GM21786 (cell line): Measurements from ENCODE around the gene SLC51A.
"Not testable (repeated sequence)": the region's sequence is repeated elsewhere in the genome, so short reads cannot be mapped to it uniquely, and the experiment has no call there.

ENCODE experiments used
- ATAC-seq: cut with Tn5 transposase; IDR thresholded peaks from one replicate; pipeline ENCODE4 v1.9.1; 2021; ENCODE audit not compliant: unreplicated experiment

The SLC51A gene

GRCh38 chr3:196238612-196239560 lies 22.6 kb downstream of the SLC51A start:
- no peak for ATAC-seq

- no peak for ATAC-seq
Measured at GRCh38 chr3:196240424-196240823, 24.1 kb downstream of the SLC51A start.

- no peak for ATAC-seq
Measured at GRCh38 chr3:196241704-196242103, 25.4 kb downstream of the SLC51A start.

- not testable (repeated sequence) for ATAC-seq
Measured at GRCh38 chr3:196244166-196244565, 27.8 kb downstream of the SLC51A start.

GRCh38 chr3:196246612-196247308 lies 30.4 kb downstream of the SLC51A start:
- no peak for ATAC-seq

DNA sequence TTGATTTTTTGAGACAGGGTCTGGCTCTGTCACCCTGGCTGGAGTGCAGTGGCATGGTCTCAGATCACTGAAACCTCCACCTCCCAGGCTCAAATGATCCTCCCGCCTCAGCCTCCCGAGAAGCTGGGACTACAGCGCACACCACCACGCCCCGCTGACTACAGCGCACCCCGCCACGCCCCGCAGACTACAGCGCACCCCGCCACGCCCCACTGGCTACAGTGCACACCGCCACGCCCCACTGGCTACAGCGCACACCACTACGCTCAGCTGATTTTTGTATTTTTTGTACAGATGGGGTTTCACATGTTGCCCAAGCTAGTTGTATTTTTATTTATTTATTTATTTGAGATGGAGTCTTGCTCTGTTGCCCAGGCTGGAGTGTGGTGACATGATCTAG lies 35.6 kb downstream of the SLC51A start:
- ATAC-seq, result no peak

DNA sequence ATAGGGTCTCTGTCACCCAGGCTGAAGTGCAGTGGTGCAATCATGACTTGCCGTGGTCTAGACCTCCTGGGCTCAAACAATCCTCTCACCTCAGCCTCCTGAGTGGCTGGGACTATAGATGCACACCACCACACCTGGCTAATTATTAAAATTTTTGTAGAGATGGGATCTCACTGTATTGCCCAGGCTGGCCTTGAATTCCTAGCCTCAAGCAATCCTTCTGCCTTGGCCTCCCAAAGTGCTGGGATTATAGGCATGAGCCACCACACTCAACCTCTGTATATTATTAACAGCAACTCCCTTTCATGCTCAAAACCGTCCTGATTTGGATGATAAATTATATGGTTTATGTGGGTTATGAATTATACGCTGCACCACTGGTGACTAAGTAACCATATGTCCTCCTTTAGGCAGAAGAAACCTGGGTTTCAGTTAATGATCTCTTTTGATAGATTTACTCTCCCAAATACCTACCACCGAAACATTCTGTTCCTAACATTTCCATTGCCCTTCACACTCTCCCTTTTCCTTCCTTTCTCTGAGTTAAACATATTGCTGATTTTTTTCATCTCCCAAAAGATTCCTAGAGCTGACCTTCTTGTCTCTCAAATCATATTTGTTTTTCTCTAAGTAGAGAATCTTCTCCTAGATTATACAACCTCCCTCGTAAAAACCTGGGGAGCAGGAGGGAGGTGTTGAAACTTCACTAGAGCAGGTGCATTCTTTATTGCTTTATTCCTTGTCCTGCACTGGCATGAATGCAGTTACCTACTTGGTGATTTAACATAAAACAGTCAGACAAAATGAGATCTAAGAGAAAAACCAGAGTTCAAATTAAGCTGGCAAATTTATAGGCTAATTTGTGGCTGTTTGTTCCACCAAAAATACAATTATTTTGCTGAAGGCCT lies 38.3 kb downstream of the SLC51A start:
- no peak for ATAC-seq

GRCh38 chr3:196255776-196256175 lies 39.4 kb downstream of the SLC51A start:
- ATAC-seq, result no peak

DNA sequence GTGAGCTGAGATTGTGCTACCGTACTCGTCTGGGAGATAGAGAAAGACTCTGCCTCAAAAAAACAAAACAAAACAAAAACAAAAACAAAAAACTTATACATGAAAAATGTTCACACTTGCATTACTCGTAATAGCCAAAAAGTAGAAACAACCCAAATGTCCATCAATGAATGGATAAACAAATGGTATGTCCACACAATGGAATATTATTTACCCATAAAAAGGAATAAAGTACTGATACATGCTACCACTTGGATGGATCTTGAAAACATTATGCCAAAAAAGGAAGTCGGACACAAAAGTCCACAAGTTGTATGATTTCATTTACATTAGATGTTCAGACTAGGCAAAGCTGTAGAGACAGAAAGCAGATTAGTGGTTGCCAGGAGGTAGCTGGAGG lies 44.5 kb downstream of the SLC51A start:
- no peak for ATAC-seq

DNA sequence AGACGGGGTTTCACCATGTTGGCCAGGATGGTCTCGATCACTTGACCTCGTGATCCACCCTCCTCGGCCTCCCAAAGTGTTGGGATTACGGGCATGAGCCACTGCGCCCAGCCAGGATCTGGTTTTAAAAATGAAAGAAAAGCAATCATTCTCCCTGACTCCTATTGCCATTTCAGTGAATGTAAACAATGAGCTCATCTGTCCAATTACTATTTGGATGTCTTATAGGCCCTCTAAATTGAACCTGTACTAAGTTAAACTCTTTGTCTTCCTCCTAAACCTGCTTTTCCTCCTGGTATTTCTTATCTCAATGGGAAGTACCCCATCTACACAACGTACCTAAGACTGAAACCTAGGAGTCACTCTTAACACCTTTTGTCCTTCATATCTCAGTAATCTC lies 47.5 kb downstream of the SLC51A start:
- ATAC-seq, result no peak

GRCh38 chr3:196268284-196269163 lies 52.2 kb downstream of the SLC51A start:
- ATAC-seq, result no peak

- ATAC-seq, result no peak
Measured at GRCh38 chr3:196270499-196270898, 54.2 kb downstream of the SLC51A start.

DNA sequence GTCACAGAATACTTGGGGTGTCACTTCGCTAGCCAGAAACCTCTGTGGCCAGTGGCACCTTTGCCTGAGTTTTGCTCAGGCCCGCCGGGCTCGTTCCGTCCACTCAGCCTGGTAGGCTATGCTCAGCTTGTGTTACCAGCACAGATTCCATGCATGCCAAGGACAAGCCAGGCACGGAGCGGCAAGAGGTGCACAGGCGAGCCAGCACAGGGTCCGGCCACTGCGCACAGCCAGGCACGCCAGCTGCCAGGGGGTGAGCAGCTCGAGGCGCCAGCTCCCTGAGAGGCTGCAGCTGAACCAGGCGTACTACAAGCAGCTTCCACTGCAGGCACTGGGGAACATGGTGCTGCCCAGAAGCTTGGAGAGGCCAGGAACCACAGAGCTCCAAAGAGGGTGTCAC lies 56.5 kb downstream of the SLC51A start:
- ATAC-seq, result no peak

GRCh38 chr3:196273655-196274054 lies 57.3 kb downstream of the SLC51A start:
- ATAC-seq, result no peak

- ATAC-seq, result peak; percentile 85
Measured at GRCh38 chr3:196274585-196274984, 58.3 kb downstream of the SLC51A start.

GRCh38 chr3:196275126-196275525 lies 58.8 kb downstream of the SLC51A start:
- no peak for ATAC-seq

- ATAC-seq, result no peak
Measured at GRCh38 chr3:196280689-196281440, 64.5 kb downstream of the SLC51A start.

DNA sequence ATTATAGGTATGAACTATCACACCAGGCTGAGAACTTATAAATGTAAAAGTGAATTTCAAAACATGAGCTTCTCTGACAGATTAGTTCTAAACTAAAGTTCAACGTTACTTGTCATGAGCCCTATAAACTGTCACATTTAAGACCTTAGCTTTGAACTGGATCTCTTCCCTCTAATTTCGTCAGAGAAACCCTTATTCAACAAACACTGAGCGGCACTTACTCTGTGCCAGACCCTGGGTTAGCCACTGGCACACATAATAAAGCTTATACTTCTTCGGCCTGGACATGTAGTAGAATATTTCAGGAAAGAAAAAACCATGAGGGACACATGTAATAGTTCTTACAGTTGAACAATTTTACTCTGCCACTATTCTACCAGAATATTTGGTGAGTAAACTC lies 65.6 kb downstream of the SLC51A start:
- ATAC-seq, result no peak
